GM10266 (cell line): ENCODE measurements around the gene TUBAL3.

ENCODE experiments used
- DNase-seq: peaks from one replicate; pipeline ENCODE4 v3.0.0; 2012; ENCODE audit errors: extremely low spot score
- CTCF ChIP-seq: IDR thresholded peaks from 2 replicates; pipeline ENCODE4 v1.5.1; 2012; ENCODE audit warnings: mild to moderate bottlenecking, low read depth; ENCODE audit not compliant: control insufficient read depth, insufficient read depth; ENCODE audit errors: missing control alignments

The TUBAL3 gene

DNA sequence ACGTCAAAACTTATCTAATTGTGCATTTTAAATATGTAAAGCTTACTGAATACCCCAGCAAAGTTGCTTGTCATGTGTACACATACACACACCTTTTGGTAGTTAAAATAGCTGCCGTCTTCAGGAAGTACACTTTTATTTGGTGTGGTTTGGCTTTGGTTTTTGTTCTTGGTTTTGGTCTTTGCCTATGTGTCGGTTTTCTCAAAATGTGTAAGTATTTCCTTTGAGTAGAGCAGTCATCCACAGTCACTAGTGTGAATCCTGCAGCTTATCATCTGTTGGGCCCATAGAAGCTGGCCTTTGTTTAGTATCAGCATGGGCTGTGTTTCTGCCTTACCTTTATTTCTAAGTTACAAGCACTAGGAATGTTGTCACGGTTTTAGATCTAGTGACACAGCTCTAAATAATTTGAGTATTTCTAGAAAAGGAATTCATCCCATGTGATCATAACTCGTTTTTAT is 43.0 kb upstream of the TUBAL3 start:
- no peak for TF ChIP-seq CTCF
- DNase-seq = peak; percentile 44

GRCh38 chr10:5447056-5447455 is 42.4 kb upstream of the TUBAL3 start:
- TF ChIP-seq CTCF = no peak
- DNase-seq = no peak

DNA sequence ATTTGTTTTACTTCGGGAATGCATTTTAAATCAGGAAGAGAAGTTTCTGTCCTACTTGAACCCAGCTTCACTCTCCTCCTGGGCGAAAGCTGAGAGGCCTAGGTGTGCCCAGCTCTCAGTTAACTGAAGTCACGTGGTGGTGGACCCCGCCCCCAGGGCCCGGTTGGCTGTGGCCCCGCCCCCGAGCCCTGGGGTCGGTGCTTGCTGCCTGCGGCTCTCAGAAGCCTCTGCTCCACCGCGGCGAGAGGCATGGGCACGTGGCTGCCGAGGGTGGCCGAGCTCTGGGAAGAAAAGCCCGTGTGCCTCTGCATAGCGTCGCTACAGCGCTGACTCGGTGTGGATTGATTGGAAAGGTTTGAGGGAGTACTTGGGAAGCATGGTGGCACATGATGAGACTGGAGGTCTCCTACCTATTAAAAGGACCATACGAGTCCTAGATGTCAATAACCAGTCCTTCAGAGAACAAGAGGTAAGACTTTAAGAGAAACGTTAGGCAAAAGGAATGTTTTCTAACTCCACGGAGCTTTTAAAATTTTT is 41.8 kb upstream of the TUBAL3 start:
- DNase-seq = peak; percentile 36
- TF ChIP-seq CTCF = no peak

DNA sequence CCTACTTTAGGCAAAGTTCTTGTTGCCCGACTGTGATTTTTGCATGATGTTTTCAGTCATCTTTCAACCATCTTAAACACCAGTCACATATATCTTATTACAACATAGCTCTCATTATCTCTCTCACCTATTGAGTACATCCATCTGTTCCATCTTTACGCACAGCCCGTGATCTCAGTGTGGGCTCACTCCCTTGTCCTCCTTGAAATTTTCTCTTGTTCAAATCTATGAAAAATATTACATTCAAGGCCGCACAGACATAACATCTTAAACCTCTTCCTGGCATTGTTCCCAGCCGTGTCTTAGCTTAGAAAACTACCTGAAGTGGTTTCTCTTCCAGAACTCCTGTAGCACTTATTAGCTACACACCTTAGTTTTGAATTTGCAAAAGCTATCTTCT is 40.4 kb upstream of the TUBAL3 start:
- no peak for DNase-seq
- no peak for TF ChIP-seq CTCF

- peak; percentile 81 for DNase-seq
- TF ChIP-seq CTCF = no peak
These were observed 38.8 kb upstream of the TUBAL3 start for GRCh38 chr10:5443429-5443828.

DNA sequence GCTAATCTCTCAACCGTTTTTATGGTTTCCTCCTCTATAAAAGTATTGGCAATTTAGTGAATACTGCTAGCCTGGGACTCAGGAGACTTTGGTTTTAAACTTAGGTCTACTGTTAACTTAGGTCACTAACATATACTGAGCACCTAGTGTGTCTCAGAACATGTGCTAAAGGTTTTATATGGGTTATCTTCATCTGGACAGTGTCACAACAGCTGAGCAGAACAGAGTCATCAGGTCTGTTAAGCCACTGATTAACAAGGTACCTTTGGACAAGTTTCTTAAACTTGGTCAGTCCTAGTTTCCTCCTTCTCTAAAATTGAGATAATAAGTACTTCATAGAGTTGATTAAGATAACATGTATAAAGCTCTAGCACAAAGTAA is 38.4 kb upstream of the TUBAL3 start:
- no peak for TF ChIP-seq CTCF
- no peak for DNase-seq

DNA sequence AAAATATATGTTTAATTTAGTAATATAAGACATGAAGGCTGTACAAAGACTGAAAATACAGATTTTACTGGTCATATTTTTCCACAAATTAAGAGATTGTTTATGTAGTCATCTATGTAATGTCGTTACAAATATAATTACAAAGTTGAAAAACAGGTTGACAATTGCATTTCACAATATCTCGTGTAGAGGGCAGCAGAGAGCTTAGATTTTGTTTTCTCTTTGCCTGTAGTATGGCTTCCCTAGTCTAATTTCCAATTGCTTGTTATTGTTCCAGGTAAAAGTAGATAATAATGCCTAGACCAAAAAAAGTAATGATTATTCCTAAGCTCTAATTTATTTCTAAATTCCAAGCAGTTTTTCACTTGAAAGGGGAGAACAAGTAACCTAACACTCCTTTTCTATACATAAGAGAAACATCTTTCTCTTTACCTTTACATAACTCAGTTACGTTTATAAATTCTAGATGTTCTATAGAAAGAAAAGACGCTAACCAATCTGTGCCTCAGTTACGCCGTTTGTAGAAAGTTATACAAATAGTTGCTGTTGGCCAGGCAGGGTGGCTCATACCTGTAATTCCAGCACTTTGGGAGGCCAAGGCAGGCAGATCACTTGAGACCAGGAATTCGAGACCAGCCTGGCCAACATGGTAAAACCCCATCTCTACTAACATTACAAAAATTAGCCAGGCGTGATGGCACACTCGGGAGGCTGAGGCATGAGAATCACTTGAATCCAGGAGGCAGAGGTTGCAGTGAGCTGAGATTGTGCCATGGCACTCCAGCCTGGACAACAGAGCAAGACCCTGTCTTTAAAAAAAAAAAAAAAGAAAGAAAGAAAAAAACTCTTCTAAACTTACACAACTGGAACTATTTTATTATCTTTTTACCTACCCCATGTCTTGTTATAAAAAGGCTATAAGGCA is 37.7 kb upstream of the TUBAL3 start:
- DNase-seq = peak; percentile 39
- TF ChIP-seq CTCF = peak; percentile 65
